NCI-H1417 treated with DMSO at 0.1 percent for 48 hours (cell line): Measurements from ENCODE around the gene JOSD1.
"Not testable (repeated sequence)": the region's sequence is repeated elsewhere in the genome, so short reads cannot be mapped to it uniquely, and the experiment has no call there.

Experiments
- DNase-seq: peaks from one replicate; lab custom pipeline; 2025; lab: John Stamatoyannopoulos, UW

The JOSD1 gene

DNA sequence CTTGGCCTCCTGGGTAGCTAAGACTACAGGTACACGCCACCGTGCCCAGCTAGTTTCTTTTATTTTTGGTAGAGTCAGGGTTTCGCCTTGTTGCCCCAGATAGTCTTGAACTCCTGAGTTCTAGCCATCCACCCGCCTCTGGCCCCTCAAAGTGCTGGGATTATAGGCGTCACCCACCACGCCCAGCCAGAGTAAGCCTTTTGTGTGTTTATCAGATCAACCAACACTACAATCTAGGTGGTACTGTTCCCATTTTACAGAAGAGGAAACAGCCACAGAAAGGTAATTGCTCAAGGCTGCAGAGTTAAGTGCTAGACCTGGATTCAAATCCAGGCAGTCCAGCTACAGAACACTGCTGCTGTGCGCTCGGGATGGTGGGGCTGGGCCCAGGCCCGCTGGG lies 15.8 kb downstream of the JOSD1 start:
- no peak for DNase-seq

DNA sequence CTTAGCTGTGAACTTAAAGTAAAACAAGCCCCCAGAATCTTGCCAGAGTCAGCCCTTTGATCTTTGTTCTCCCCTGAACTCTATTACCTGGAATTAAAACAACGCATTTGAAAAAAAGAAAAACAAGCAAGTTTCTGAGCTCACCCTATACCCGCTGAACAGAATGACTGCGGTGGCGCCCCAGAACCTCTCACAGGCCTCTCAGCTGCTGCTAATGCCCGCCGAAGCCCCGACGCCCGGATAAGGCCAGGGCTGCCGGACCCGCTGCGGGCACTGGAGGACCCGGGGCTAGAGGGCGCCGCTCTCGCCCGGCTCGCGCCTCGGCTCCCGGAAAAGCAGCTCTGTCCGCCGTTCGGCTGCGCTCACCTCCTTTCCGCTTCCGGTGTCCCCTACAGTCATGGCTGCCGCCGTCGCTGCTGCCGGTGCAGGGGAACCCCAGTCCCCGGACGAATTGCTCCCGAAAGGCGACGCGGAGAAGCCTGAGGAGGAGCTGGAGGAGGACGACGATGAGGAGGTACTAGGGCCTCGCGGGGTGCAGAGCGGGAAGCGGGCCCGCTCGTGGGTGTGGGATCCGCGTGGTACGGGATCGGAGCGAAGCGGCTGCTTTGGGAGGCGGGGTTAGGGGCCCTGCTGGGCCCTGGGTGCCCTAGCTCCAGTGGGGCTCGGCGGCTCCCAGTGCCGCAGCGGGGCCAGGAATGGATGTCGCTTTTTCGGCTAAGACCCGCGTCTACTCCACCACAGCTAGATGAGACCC lies 19.0 kb downstream of the JOSD1 start, which contains the start of gene TOMM22:
TSS of gene TOMM22 (plus strand) at position 376 of the 754 bp plus-strand sequence. CDS start at position 398, 22 bp downstream.
- peak; percentile 54 for DNase-seq

DNA sequence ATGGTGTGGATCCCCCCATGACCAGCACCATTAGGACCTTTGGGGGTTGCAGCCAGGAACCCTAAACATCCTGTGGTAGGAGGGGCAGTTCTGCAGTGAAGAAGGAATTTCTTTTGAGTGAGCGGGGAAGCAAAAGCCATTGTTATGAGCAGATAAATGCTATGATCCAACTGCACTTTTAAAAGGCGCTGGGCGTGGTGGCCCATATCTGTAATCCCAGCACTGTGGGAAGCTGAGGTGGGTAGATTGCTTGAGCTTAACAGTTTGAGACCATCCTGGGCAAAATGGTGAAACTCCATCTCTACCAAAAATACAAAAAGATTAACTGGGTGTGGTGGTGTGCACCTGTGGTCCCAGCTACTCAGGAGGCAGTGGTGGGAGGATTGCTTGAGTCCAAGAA lies 24.9 kb downstream of the JOSD1 start:
- DNase-seq, result no peak

GRCh38 chr22:38674888-38675287 lies 25.9 kb downstream of the JOSD1 start:
- no peak for DNase-seq

DNA sequence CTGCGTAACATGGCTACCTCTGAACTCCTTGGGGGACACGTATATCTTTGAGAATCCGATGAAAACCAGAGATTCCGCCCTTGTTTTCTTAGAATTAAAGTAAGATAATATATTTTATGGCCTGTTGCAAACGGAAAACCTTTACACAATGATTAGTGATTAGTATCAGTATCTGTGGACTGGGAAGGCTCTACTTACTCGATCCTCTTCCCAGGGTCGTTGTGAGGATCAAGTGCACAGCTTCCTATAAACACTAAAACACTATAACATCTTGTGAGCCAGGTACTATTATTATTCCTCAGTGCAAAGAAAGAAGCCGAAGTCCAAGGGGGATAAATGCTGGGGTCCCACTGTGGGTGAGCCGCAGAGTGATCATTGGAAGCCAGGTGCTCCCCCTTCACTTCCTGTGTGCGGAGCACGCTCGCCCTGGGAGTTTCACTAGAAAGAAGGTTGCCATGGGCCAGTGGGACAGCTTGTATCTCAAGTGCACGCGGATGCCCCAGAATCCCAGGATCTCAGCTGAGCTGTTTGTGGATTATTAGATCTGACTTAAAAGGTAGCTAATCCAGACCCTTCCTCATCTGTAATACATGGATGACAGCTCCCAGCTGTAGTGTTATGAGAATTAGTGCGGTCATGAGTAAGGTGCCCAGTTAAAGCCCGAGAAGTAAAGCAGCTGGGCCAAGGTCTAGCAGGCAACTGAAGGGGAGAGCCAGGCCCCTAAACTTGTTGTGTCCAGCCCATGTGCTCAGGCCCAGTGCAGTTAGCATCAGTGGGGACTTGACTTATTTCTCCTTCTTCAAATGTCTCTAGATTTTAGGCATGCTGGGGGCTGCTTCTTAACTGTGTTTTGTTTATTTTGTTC lies 43.5 kb downstream of the JOSD1 start:
- DNase-seq, result no peak

GRCh38 chr22:38656256-38657044 lies 44.3 kb downstream of the JOSD1 start, which contains the start of the genes CBY1 and FAM227A:
Gene CBY1 (plus strand): TSS chr22:38656638. CDS start chr22:38668055, 11,417 bp downstream.
Gene FAM227A (minus strand): TSS chr22:38656392. CDS start chr22:38650168, 6,224 bp downstream.
- peak; percentile 52 for DNase-seq

- DNase-seq, result no peak
Observed at GRCh38 chr22:38655519-38656255, 45.1 kb downstream of the JOSD1 start.

DNA sequence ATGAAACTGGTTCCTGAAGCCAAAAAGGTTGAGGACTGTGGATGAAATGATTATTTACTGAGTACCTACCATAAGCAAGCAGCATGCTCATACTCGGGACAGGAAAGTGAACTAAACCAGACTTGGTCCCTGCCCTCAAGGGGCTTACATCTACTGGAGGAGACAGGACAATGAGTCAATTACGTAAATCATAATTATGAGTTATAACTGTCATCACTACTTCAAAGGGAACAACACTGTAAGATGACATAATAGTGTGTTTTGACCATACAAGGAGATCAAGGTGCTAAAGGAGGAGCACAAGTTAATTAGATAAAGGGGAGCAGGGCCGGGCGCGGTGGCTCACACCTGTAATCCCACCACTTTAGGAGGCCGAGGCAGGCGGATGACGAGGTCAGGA lies 47.0 kb downstream of the JOSD1 start:
- no peak for DNase-seq

DNA sequence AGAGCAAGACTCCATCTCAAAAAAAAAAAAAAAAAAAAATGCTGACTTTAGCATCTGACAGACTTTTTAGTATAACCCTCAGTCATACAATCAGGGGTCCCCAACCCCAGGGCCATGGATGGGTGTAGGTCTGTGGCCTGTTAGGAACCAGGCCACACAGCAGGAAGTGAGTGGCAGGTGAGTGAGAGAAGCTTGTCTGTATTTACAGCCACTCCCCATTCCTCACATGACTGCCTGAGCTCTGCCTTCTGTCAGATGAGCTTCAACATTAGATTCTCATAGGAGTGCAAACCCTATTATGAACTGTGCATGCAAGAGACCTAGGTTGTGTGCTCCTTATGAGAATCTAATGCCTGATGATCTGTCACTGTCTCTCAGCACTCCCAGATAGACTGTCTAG lies 47.9 kb downstream of the JOSD1 start:
- DNase-seq, result no peak

GRCh38 chr22:38649841-38650522 lies 50.8 kb downstream of the JOSD1 start:
- DNase-seq, result no peak

- no peak for DNase-seq
Observed at GRCh38 chr22:38645430-38645829, 55.3 kb downstream of the JOSD1 start.

DNA sequence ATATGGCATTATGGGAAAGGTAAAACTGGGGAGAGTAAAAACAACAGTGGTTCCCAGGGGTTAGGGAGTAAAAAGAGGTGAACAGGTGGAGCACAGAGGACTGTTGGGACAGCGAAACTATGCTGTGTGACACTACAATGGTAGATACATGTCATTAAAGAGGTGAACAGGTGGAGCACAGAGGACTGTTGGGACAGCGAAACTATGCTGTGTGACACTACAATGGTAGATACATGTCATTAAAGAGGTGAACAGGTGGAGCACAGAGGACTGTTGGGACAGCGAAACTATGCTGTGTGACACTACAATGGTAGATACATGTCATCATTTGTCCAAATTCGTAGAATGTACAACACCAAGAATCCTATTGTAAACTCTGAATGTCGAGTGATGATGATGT lies 56.5 kb downstream of the JOSD1 start:
- DNase-seq, result not testable (repeated sequence)

DNA sequence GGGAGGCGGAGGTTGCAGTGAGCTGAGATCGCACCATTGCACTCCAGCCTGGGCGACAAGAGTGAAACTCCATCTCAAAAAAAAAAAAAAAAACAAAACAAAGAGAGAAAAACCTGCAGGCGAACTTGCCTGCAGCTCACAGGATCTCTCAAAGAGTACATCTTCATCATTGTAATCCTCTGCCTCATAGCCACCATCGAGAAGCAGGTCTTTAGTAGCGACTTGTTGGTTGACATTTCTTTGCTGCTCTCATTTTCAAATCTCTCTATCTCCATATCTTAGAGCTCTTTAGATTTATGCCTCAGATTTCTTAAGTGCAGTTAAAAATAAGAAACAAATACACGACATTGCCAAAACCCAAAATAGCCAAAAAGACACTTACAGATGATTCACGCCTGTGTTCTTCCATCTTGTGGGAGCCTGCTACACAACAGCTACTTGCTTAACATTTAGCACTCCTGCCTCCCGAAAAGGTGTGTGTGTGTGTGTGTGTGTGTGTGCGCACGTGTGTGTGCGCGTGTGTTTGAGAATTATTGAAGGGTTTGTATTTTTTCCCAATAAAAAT lies 59.2 kb downstream of the JOSD1 start:
- DNase-seq, result no peak

DNA sequence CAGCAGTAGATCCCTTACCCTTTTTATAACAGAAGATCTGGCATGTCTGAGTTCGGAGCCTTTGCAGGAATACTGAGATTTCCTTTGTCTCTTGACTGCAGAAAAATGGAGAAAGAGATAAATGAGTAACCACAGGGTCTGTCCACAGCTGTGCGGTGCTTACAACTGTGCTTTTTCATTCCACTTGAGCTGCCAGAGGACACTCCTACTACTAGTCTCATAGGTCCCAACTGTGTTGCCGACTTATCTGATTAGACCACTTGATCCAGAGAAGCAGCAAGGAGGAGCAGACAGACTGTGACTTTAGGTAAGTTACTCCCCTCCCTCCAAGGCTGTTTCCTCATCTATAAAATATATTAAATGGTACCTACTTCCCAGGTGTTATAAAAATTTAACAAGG lies 62.0 kb downstream of the JOSD1 start:
- no peak for DNase-seq

DNA sequence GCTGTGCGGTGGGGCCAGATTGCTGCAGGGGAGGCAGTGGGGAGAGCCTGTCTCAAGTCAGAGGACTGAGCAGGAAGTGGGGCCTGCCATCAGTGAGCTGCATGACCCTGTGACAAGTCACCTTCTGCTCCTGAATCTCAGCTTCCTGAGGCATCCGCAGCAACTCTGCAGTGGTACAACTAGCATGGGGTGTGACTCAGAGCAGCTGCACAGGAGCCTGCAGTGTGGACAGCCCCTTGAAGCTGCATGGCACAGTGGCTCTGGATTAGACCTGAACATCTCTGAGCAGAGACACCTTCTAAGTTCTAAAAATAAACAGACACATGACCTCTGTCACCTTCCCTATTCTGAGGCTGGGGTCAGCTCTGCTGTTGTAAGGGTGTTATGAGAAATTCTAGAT lies 62.5 kb downstream of the JOSD1 start:
- DNase-seq, result no peak
